SU-DHL-6 (cell line): Measurements from ENCODE around the gene MAML2.

Experiments used
- H2AFZ ChIP-seq: fragments of 200-600 bp; sonication (generic); 2 replicates; pipeline ENCODE4 v1.6.1; 2014; ENCODE audit warnings: low read depth, mild to moderate bottlenecking, moderate library complexity, mixed read lengths, antibody characterized with exemption, low read length; ENCODE audit not compliant: severe bottlenecking
- H3F3A ChIP-seq: fragments of 200-600 bp; shearing (Covaris generic); 2 replicates; pipeline ENCODE4 v1.6.0; 2016; ENCODE audit warnings: antibody characterized with exemption, mild to moderate bottlenecking; ENCODE audit not compliant: insufficient read depth
- H3K27ac ChIP-seq: fragments of 200-600 bp; sonication (generic); 2 replicates; pipeline ENCODE4 v1.5.1; 2016; ENCODE audit warnings: low read depth, mild to moderate bottlenecking, low read length, moderate library complexity, mixed read lengths
- H3K27me3 ChIP-seq: fragments of 200-600 bp; sonication (generic), shearing (Covaris generic); 2 replicates; pipeline ENCODE4 v1.6.0; 2014; ENCODE audit warnings: mild to moderate bottlenecking, low read length
- H3K36me3 ChIP-seq: fragments of 200-600 bp; sonication (generic); 2 replicates; pipeline ENCODE4 v1.6.1; 2014; ENCODE audit warnings: mild to moderate bottlenecking, low read length, mixed read lengths
- H3K4me2 ChIP-seq: fragments of 300-600, 200-600 bp; shearing (Covaris generic), sonication (generic); 2 replicates; pipeline ENCODE4 v1.6.0; 2014; ENCODE audit warnings: low read length, low read depth, mild to moderate bottlenecking; ENCODE audit not compliant: poor library complexity, severe bottlenecking
- H3K4me3 ChIP-seq: fragments of 200-600 bp; sonication (generic); 2 replicates; pipeline ENCODE4 v1.5.1; 2014; ENCODE audit warnings: antibody characterized with exemption, low read length, mild to moderate bottlenecking, mixed read lengths; ENCODE audit not compliant: insufficient read depth, poor library complexity, severe bottlenecking
- H3K79me2 ChIP-seq: fragments of 200-600 bp; sonication (generic); 2 replicates; pipeline ENCODE4 v1.6.1; 2014; ENCODE audit warnings: mild to moderate bottlenecking, low read length, moderate library complexity; ENCODE audit not compliant: insufficient read depth
- H3K9ac ChIP-seq: fragments of 200-600 bp; sonication (generic); 2 replicates; pipeline ENCODE4 v1.7.0; 2014; ENCODE audit warnings: mild to moderate bottlenecking, low read length
- H3K9me2 ChIP-seq: fragments of 200-600 bp; sonication (generic); replicated peaks from 2 replicates; pipeline ENCODE4 v1.6.1; 2014; ENCODE audit warnings: low read length; ENCODE audit not compliant: insufficient read depth
- H3K9me3 ChIP-seq: fragments of 200-600 bp; sonication (generic); 2 replicates; pipeline ENCODE4 v1.6.1; 2014; ENCODE audit warnings: low read length, mixed read lengths; ENCODE audit not compliant: insufficient read depth
- H4K20me1 ChIP-seq: fragments of 200-600 bp; sonication (generic); 2 replicates; pipeline ENCODE4 v1.6.1; 2014; ENCODE audit warnings: low read depth, mild to moderate bottlenecking, antibody characterized with exemption, low read length, moderate library complexity, mixed read lengths
- EZH2phosphoT487 ChIP-seq: fragments of 200-600 bp; sonication (generic), shearing (Covaris generic); conservative IDR thresholded peaks from 2 replicates; pipeline ENCODE4 v1.6.1; 2018; ENCODE audit warnings: mild to moderate bottlenecking, antibody characterized with exemption, low read length, moderate library complexity, mixed read lengths
- TF ChIP-seq, protein P1 (sequence below): fragments of 200-600 bp; sonication (generic); IDR thresholded peaks from one replicate; pipeline ENCODE4 v1.5.1; 2017; ENCODE audit warnings: antibody characterized with exemption, mild to moderate bottlenecking, low read length, moderate library complexity; ENCODE audit not compliant: insufficient read depth, poor library complexity, severe bottlenecking

MAML2 gene

DNA sequence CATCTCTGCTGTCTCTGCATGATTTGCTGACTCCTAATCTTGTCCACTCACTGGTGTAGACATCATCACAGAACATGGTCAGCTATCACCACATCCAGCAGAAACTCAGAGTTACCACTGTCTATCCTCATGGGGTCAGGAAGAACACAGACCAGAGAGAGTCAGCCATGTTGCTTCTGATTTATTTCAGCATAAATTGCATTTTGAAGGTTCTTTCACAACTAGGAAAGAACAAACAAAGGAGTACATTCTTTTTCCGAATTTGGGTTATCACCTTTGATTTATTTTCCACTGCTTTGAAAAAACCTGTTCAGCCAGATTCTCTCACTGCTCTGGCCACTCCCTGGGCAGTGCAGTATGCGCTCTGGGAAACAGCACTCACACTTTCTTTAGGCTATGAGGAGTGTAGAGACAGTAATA, 247.1 kb downstream of the MAML2 start:
- H2AFZ ChIP-seq, result no peak overlapping the region
- no peak overlapping the region for H3K4me2 ChIP-seq
- H3K36me3 ChIP-seq, result no peaks in the 10 kb centered on the region
- no peaks in the 10 kb centered on the region for H3K79me2 ChIP-seq
- H4K20me1 ChIP-seq, result no peaks in the 10 kb centered on the region
- no peaks in the 10 kb centered on the region for H3K9me2 ChIP-seq
- H3F3A ChIP-seq, result no peaks in the 10 kb centered on the region
- H3K9ac ChIP-seq, result no peak overlapping the region
- no peaks in the 10 kb centered on the region for H3K27me3 ChIP-seq
- TF ChIP-seq, protein P1, sequence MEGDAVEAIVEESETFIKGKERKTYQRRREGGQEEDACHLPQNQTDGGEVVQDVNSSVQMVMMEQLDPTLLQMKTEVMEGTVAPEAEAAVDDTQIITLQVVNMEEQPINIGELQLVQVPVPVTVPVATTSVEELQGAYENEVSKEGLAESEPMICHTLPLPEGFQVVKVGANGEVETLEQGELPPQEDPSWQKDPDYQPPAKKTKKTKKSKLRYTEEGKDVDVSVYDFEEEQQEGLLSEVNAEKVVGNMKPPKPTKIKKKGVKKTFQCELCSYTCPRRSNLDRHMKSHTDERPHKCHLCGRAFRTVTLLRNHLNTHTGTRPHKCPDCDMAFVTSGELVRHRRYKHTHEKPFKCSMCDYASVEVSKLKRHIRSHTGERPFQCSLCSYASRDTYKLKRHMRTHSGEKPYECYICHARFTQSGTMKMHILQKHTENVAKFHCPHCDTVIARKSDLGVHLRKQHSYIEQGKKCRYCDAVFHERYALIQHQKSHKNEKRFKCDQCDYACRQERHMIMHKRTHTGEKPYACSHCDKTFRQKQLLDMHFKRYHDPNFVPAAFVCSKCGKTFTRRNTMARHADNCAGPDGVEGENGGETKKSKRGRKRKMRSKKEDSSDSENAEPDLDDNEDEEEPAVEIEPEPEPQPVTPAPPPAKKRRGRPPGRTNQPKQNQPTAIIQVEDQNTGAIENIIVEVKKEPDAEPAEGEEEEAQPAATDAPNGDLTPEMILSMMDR, result no peak
- TF ChIP-seq EZH2phosphoT487, result no peak
- H3K9me3 ChIP-seq, result no peaks in the 10 kb centered on the region
- no peak overlapping the region for H3K4me3 ChIP-seq
- no peak overlapping the region for H3K27ac ChIP-seq

DNA sequence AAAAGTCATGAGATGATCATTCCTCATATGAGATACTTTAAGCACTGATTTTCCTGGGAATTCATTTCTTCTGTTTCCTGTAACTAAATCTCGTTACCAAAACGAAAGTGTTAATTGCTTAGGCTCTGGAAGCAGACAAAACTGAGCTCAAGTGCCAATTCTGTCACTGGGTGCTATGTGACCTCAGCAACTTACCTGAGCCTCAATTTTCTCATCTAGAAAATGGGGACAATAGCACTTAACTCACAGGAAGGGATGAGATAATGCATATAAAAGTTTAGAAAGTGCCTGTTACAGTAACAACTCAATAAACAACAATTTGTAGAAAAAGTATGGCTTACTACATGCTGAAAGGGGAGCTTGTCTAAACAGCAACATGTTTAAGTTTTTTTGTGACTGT, 248.8 kb downstream of the MAML2 start:
- Histone ChIP-seq H3K27me3 (no peaks in the 10 kb centered on the region), H2AFZ (no peak overlapping the region), H3K9ac (no peak overlapping the region), H3K4me3 (no peak overlapping the region), H3K27ac (no peak overlapping the region), H3K36me3 (no peaks in the 10 kb centered on the region), H3F3A (no peaks in the 10 kb centered on the region), H3K9me2 (no peaks in the 10 kb centered on the region), H4K20me1 (no peaks in the 10 kb centered on the region), H3K9me3 (no peaks in the 10 kb centered on the region), H3K4me2 (no peak overlapping the region), H3K79me2 (no peaks in the 10 kb centered on the region)
- TF ChIP-seq EZH2phosphoT487, result no peak
- TF ChIP-seq, protein P1, result no peak

DNA sequence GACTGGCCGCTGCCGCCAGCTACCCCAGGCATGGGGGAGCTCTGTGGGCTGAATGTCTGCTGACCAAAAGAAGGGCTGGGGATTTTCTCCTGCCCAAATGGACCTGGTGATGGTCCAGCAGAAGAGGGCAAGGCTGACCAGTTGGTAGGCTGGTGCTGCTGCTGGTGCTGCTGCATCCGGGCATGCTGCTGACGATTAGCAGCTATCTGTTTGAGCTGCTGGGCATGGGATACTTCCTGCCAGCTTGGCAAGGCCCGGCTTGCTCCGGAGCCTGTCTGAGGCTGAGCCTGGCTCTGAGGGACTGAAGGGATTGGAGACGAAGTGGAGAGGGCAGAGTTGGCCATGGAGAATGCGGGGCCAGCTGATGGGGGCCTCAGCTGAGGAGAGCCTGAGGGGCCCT, 250.5 kb downstream of the MAML2 start:
- Histone ChIP-seq H3K9ac (no peak overlapping the region), H2AFZ (no peak overlapping the region), H3F3A (no peaks in the 10 kb centered on the region), H3K4me2 (no peak overlapping the region), H3K4me3 (no peak overlapping the region), H3K9me2 (no peaks in the 10 kb centered on the region), H4K20me1 (no peaks in the 10 kb centered on the region), H3K27ac (no peak overlapping the region), H3K9me3 (no peaks in the 10 kb centered on the region), H3K36me3 (no peaks in the 10 kb centered on the region), H3K79me2 (no peaks in the 10 kb centered on the region), H3K27me3 (no peaks in the 10 kb centered on the region)
- TF ChIP-seq, protein P1, result no peak
- no peak for TF ChIP-seq EZH2phosphoT487
